K562 (cell line): ENCODE results near the gene ITGAD.

Experiments
- AFF4 ChIP-seq: sonication (generic); formaldehyde crosslinking; IDR thresholded peaks from 2 replicates; pipeline ENCODE4 v1.8.0; 2023; ENCODE audit warnings: mild to moderate bottlenecking, missing genetic modification reagents
- PHTF2 ChIP-seq: fragments of 250-450 bp; sonication (Bioruptor Pico); IDR thresholded peaks from 2 replicates; pipeline ENCODE4 v1.5.0; 2021; ENCODE audit warnings: mild to moderate bottlenecking
- THRA ChIP-seq: fragments of 450-650 bp; IDR thresholded peaks from 2 replicates; pipeline ENCODE4 v1.6.1; 2017; ENCODE audit warnings: mild to moderate bottlenecking, moderate library complexity

GRCh38 chr16:31461201-31461920 is 68.2 kb downstream of the ITGAD start:
- TF ChIP-seq THRA (no peak), PHTF2 (no peak), AFF4 (no peak)
